GM19463 (cell line): ENCODE measurements around the gene LIMS4.
"Not testable (repeated sequence)": the region's sequence is repeated elsewhere in the genome, so short reads cannot be mapped to it uniquely, and the experiment has no call there.

Experiments
- ATAC-seq: cut with Tn5 transposase; IDR thresholded peaks from one replicate; pipeline ENCODE4 v1.9.1; 2021; ENCODE audit warnings: mild to moderate bottlenecking, moderate library complexity; ENCODE audit not compliant: unreplicated experiment

The LIMS4 gene

DNA sequence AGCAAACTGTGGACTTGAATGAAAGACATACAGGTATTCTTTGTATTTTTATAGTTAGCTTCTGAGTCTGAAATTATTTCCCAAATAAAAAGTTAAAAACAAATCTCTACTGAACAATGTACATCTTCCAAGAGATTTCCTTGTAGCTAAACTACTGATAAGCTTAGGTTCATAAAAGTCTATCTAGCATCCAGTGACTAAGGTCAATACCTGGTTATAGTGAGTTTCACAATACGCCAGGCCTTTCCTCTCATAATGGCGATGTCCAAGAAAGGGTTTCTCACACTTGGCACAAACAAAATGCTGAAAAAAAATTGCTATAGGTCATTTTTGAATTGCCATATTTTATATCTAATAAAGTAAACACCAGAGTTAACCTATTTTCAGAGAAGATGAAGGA, 21.7 kb downstream of the LIMS4 start:
- not testable (repeated sequence) for ATAC-seq

DNA sequence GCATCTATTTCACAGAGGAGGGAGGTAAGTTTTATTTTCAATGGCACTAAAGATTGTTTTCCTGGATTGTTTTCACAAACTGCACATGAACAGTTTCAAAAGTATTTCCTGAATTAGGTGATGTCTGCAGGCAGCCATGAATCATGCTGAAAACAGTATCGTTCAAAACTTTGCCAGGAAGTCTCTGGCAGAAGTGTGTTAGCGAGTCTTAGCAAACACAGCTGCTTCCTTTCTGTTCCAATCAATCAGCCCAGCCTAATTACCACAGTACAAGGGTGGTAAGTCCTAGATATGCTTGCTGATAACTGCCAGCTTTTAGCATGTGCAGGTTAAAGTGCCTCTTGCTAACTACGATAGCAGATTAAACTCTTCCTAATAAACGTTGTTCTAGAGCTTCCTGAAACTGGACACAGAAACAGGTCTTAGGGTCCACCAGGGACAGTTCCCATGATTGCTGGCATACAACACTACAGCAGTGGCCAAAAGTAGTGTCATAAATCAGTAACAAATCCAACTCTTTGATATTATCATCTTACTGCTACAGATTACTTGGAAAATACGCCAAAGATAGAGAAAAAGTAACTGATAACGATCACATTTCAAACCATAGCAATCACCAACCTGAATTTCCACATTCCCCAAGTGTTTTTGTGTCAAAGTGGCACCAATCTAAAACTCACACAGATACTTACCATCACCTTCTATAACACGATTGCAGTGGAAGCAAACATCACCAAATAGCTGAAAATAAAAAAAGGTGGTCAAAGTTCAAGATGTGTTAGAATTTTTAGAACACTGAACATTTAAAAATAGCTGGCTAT, 23.3 kb downstream of the LIMS4 start:
- not testable (repeated sequence) for ATAC-seq

GRCh38 chr2:110446644-110447043, 26.0 kb downstream of the LIMS4 start:
- ATAC-seq: not testable (repeated sequence)

DNA sequence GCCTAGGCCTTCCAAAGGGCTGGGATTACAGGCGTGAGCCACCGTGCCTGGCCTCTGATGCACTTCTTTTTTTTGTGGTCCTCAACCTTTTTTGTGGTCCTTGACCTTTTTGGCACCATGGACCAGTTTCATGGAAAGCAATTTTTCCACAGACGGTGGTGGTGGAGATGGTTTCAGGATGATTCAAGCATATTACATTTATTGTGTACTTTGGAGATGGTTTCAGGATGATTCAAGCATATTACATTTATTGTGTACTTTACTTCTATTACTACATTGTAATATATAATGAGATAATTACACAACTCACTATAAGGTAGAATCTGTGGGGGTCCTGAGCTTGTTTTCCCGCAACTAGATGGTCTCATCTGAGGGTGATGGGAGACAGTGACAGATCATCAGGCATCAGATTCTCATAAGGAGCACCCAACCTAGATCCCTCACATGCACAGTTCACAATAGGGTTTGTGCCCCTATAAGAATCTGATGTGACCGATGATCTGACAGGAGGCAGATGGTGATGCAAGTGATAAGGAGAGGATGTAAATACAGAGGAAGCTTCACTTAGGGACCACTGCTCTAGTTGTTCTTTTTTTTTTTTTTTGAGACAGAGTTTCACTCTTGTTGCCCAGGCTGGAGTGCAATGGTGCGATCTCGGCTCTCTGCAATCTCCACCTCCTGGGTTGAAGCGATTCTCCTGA, 29.2 kb downstream of the LIMS4 start:
- not testable (repeated sequence) for ATAC-seq

GRCh38 chr2:110441905-110442304, 30.7 kb downstream of the LIMS4 start:
- not testable (repeated sequence) for ATAC-seq

DNA sequence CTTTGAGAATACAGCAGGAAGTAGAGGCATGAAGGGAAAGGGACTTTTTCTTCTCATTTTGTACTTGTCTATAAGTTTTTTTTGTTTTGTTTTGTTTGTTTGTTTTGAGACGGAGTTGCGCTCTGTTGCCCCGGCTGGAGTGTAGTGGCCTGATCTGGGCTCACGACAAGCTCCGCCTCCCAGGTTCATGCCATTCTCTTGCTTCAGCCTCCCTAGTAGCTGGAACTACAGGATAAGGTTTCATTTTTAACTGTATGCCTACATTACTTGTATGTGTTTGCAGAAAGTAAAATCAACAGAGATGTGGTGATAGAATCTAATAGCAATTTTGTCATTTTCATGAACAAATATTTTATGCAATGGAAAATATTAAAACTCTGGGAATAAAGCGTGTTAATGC, 38.1 kb downstream of the LIMS4 start:
- not testable (repeated sequence) for ATAC-seq

- not testable (repeated sequence) for ATAC-seq
These were observed 46.9 kb downstream of the LIMS4 start for GRCh38 chr2:110425725-110426124.

GRCh38 chr2:110424421-110424820, 48.2 kb downstream of the LIMS4 start:
- not testable (repeated sequence) for ATAC-seq

DNA sequence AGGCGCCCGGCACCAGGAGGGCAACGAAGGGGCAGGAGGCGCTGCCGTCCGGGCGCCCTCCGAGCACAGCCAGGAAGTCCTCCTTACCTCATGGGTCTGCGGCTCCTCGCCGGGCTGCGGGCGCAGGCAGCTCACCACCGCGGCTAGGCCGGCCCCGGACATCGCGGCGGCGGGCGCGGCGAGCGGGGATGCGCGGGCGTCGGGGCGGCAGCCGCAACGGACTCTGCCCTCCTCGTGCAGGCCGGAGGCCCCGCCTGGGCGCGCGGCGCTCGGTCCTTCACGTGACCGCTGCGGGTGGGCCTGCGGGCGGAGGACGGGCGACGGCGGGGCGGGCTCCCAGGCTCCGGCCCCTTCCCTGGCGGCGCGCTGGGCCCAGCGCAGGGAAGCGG, 49.0 kb downstream of the LIMS4 start:
- ATAC-seq: not testable (repeated sequence)

DNA sequence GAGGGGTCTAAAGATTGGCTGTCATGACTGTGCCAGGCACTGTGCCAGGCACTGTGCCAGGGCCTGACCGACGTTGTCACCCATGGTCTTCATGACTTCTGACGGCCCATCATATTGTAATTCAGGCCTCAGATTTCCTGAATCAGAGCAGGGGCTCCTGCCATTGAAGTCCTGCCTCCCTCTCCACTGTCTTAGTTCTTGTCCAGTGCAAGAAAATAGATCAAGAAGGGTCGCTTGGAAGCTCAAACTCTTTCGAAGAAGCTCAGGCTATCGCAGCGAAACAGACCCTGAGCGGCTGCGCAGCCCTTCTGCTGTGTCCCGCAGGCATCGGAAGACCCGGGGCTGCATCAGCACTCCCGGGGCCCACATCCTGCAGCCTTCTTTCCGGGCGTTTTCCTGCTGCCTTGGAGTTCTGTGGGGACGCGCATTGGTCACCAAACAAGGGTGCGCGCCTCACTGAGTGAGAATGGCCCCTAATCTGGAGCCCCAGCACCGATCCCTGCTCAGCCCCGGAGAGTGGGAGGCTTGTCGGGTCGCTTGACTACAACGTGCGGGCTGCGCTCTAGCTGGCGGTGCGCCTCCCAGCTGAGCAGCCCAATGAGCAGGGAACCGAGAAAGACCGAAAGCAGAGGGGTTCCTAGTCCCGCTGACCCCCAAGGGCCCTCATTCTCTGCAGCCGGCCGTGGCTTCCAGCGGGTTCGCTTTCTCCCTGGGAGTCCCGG, 49.6 kb downstream of the LIMS4 start:
- not testable (repeated sequence) for ATAC-seq

DNA sequence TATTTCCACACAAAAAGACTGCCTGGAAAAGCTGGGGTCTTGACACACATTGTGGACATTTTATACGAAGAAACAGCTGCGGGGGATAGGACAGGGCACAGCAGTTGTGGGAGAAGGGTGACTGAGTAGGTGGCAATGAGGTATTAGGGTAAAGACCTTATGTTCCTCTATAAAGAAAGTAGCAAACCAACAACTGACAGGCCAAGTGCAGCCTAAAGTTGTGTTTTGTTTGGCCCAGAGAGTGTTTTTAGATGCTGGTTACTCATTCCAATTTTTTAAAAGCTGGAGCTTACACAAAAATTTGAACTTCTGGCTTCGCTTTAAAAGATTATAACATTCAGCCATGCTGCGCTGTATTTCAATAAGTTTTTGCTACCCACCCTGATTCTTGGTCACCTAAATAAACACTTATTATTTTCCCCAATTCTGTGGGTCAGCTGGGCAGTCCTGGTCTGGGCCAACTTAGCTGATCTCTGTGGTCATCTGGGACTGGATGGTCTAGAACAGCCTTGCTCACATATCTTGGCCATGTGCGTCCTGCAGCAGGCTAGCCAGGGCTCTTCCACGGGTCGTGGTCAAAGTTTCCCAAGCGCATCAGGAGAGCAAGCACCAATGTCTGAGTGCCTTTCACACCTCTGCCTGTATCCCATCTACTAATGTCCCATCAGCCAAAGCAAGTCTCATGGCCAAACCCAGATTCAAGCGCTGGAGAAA, 51.8 kb downstream of the LIMS4 start:
- ATAC-seq: not testable (repeated sequence)

- not testable (repeated sequence) for ATAC-seq
These were observed 65.5 kb downstream of the LIMS4 start for GRCh38 chr2:110407142-110407541.

- ATAC-seq: not testable (repeated sequence)
These were observed 67.6 kb downstream of the LIMS4 start for GRCh38 chr2:110404988-110405387.

DNA sequence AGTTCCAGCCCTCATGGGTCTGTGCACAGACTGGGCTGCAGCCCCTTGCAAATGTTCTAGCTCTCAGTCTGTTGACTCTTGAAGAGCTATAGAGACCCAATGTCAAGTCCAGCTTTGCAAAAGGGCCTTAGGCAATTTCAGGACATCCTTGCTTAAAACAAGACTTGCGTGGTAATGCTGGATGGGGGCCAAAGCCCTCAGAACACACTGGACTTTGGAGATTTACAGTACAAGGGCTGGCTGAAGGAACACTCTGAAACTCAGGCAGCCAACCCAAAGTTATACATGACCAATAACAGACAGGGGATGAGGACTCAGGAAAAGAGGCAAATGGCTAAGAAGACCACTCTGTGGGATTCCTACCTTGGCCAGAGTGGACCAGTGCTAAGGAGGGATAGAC, 68.4 kb downstream of the LIMS4 start:
- not testable (repeated sequence) for ATAC-seq

DNA sequence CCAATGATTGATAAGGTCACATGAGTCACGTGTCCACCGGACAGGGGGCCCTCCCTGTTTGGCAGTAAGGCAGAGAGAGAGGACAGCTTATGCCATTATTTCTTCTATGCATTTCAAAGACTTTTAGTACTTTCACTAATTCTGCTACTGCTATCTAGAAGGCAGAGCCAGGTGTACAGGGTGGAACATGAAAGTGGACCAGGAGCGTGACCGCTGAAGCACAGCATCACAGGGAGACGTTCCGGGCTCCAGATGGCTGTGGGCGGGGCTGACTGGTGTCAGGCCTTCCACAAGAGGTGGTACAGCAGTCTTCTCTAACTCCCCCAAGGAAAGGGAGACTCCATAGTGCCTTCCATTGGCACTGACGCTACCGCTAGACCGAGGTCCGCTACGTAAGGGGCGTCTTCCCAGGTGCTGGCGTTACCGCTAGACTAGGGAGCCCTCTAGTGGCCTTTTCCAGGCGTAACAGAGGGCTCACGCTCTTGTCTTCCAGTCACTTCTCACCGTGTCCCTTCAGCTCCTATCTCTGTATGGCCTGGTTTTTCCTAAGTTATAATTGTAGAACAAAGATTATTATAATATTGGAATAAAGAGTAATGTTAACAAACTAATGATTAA, 71.5 kb downstream of the LIMS4 start:
- peak; percentile 71 for ATAC-seq

DNA sequence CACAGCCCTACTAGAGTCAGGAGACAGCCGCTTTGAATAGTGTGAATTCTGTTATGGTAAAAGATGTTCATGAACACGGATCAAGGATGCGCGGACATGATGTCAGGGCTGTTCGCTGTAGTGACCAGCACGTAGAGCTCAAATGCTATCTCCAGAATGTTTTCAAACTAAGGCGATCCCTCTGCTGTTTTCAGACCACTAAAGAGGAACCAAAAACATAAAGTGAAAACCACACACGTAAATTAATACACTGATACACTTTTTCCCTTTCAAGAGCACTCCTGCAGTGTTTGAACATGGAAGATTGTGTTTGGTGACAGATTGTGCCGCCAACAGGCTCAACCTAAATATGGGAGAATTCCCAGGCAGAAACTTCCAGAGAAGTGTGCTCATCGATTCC, 73.2 kb downstream of the LIMS4 start:
- not testable (repeated sequence) for ATAC-seq

- not testable (repeated sequence) for ATAC-seq
These were observed 76.6 kb downstream of the LIMS4 start for GRCh38 chr2:110395990-110396389.
